ENCODE results near the gene TMEM169. TPM values are rescaled to one million over a fixed set of nuclear protein-coding genes. Genes with fewer than 3 reads are reported as not detected.
A peak's percentile ranks its signal among the peaks of the same experiment; 100 is the strongest.
"Not testable (repeated sequence)": the region's sequence is repeated elsewhere in the genome, so short reads cannot be mapped to it uniquely, and the experiment has no call there.

TMEM169 gene
- total RNA-seq, 1 donor from 2014 or later: 0.25 TPM

GRCh38 chr2:216074794-216075193, 6.9 kb upstream of the TMEM169 start:
- no peak for TF ChIP-seq CTCF (IDR thresholded peaks at IDR 0.05; ENCODE audit: borderline replicate concordance)
- Histone ChIP-seq H3K4me3 (no peak overlapping the region), H3K4me1 (no peaks in the 10 kb centered on the region), H3K27me3 (ENCODE audit: low read depth) (no peaks in the 10 kb centered on the region), H3K36me3 (peaks cover 13% of the 10 kb centered on the region), H3K9me3 (replicated peaks) (no peaks in the 10 kb centered on the region), H3K27ac (replicated peaks) (no peak overlapping the region)
- no peak for DNase-seq
- intact Hi-C loops (cut with micrococcal nuclease): no loop called here

GRCh38 chr2:216075510-216076485, 5.9 kb upstream of the TMEM169 start:
- TF ChIP-seq CTCF (IDR thresholded peaks at IDR 0.05; ENCODE audit: borderline replicate concordance): no peak
- Histone ChIP-seq H3K4me1 (peaks cover 2% of the 10 kb centered on the region), H3K27me3 (ENCODE audit: low read depth) (no peaks in the 10 kb centered on the region), H3K27ac (replicated peaks) (no peak overlapping the region), H3K36me3 (peaks cover 13% of the 10 kb centered on the region), H3K4me3 (no peak overlapping the region), H3K9me3 (replicated peaks) (no peaks in the 10 kb centered on the region)
- intact Hi-C loops (cut with micrococcal nuclease): no loop called here
- no peak for DNase-seq

DNA sequence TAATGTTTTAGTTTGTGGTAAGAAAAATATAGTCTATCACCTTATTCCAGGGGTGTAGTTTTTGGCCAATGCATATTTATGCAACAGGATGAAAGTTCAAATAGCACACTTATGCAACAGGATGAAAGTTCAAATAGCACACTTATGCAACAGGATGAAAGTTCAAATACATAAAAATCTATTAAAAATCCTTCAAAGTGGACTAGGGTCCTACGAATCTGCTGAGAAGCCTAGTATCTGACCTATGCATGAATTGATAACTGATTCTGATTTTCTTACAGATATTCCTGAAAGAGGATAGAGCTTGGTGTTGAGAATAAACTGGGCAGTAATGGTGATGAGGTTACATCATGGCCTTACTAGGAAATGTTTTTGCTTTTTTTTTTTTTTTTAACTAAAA, 2.9 kb upstream of the TMEM169 start:
- Histone ChIP-seq H3K36me3 (peaks cover 6% of the 10 kb centered on the region), H3K27me3 (ENCODE audit: low read depth) (no peaks in the 10 kb centered on the region), H3K9me3 (replicated peaks) (no peaks in the 10 kb centered on the region), H3K4me3 (no peak overlapping the region), H3K4me1 (peaks cover 19% of the 10 kb centered on the region), H3K27ac (replicated peaks) (no peak overlapping the region)
- DNase-seq: no peak
- intact Hi-C loops (cut with micrococcal nuclease): no loop called here
- TF ChIP-seq CTCF (IDR thresholded peaks at IDR 0.05; ENCODE audit: borderline replicate concordance): no peak

DNA sequence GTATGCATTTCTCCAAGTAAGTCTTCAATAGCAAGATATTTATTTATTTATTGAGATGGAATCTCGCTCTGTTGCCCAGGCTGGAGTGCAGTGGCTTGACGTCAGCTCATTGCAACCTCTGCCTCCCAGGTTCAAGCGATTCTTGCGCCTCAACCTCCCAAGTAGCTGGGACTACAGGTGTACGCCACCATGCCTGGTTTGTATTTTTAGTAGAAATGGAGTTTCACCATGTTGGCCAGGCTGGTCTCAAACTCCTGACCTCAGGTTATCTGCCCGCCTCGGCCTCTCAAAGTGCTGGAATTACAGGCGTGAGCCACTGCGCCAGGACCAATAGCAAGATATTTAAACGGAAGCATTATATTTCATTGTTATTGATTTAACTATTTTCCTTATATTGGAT, 1.7 kb upstream of the TMEM169 start:
- H3K27ac ChIP-seq (replicated peaks); intact Hi-C loops (cut with micrococcal nuclease); H3K27me3 ChIP-seq (ENCODE audit: low read depth); H3K4me3 ChIP-seq; H3K36me3 ChIP-seq; H3K9me3 ChIP-seq (replicated peaks); DNase-seq: not testable (repeated sequence)
- H3K4me1 ChIP-seq: peaks cover 19% of the 10 kb centered on the region

- Histone ChIP-seq H3K36me3 (no peaks in the 10 kb centered on the region), H3K27me3 (ENCODE audit: low read depth) (no peaks in the 10 kb centered on the region), H3K4me1 (peaks cover 19% of the 10 kb centered on the region), H3K9me3 (replicated peaks) (no peaks in the 10 kb centered on the region), H3K27ac (replicated peaks) (peak overlapping the region; percentile 45), H3K4me3 (peak overlapping the region; percentile 75)
- intact Hi-C loops (cut with micrococcal nuclease): no loop called here
- DNase-seq: no peak
- no peak for TF ChIP-seq CTCF (IDR thresholded peaks at IDR 0.05; ENCODE audit: borderline replicate concordance)
These were observed 707 bp upstream of the TMEM169 start for GRCh38 chr2:216081012-216081411.

DNA sequence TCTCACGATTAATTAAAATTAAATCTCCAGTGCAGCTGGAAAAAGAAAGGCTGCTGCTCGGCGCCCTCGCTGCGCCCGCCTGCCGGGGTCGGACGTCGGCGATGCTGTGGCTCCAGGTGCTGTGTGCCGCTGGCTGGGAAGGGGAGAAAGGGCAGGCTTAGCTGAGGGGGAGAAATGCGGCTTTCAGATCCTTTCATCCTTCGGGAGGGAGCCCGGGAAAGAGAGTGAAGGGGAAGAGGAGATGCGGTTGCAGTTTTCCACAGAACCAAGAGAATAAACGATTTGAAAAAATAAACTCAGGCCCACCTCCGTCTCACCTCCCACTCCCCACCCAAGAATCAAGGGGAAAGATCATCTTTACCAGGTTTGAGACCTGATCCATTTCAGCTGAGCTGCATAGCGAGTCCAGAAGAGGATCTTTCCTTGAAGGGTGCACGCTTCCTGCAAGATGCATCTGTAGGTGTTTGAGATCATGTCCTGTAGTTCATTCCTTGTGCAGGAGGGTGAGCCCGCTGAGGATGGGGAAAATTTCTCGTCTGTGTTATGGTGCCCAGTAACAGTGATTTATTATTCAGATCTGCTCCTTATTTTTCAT, 495 bp downstream of the TMEM169 start:
- H3K27me3 ChIP-seq (ENCODE audit: low read depth): no peaks in the 10 kb centered on the region
- no peak for DNase-seq
- peak overlapping the region; percentile 45 for H3K27ac ChIP-seq (replicated peaks)
- H3K9me3 ChIP-seq (replicated peaks): no peaks in the 10 kb centered on the region
- no peak for TF ChIP-seq CTCF (IDR thresholded peaks at IDR 0.05; ENCODE audit: borderline replicate concordance)
- H3K4me3 ChIP-seq: peak overlapping the region; percentile 75
- peaks cover 19% of the 10 kb centered on the region for H3K4me1 ChIP-seq
- intact Hi-C loops (cut with micrococcal nuclease): no loop called here
- H3K36me3 ChIP-seq: no peaks in the 10 kb centered on the region
